Cerebellar cortex (tissue), 1 donor: ENCODE data around the gene PCBP3.
A peak's percentile ranks its signal among the peaks of the same experiment; 100 is the strongest.

Source experiments
- DNase-seq: peaks from one replicate; pipeline ENCODE4 v3.0.0-alpha.2; 2015; ENCODE audit warnings: low spot score

PCBP3 gene

DNA sequence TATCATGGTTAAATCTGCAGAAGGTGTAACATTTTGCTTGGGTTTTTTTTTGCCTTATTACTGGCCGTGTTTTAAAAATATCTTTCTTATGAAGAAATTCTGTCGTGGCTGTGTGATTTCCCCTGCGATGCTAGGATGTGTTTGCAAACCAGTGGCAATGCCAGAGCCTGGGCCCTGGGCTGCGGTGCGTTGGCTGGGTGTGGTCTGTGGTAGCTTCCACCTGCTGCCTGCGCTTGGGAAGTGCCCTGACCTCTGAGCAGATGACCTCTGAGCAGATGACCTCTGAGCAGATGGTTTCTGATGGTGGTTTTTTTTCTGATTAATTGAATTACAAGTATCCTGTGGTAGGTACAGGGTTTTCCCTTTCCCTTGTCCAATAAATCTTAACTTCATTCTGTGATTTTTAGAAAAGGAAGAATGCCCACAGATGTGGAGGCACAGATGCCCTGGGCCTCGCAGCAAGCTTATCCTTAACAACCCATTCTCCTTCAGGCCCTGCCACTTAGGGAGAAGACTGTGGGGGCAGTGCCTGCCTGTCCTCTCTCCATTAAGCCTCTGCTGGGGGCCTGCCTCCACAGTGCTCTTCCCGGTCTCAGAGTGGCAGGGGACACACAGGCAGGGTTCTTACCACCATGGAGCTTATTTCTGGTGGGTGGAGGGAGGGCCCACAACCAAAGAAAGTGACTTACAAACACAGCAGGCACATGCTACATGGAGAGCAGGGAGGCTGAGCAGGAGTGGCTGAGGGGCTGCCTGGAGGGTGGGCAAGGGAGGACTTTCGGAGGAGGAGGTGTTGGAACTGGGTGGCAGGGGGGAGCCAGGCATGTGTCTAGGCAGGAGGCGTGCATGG is 81.7 kb downstream of the PCBP3 start:
- DNase-seq: no peak

DNA sequence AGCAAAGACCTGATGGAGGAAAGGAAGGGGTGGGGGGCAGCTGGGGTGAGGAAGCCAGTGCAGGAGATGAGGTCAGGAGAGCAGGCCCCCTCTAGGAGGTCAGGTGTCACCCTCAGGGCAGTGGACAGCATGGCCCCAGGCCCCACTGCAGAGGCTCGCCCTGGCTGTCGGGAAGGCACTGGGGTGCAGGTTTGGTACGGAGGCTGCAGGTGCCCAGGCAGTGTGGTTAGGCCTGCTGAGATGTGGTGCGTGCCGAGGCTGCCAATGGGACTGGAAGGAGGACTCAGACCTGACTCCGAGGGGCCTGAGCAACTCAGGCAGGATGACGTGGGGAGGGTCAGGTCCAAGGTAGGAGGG is 82.3 kb downstream of the PCBP3 start:
- DNase-seq: no peak

DNA sequence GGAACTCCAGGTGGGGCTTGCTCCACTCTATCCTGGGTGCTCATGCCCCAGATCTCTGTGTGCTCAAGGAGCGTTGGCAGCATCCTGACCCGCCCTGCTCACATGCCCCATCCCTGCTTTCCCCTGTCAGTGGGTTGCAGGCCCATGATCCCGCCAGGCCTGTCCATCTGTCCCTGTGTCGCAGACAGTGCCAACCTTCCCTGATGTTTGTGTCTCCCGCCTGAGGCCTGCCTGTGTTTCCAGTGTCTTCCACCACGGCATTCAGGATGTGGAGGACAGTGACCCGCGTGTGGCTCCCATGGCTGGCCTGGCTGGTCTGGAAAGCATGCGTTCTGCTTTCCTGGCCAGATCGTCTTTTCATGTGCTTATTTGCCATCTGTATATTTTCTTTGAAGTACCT is 82.9 kb downstream of the PCBP3 start:
- DNase-seq: peak; percentile 60

DNA sequence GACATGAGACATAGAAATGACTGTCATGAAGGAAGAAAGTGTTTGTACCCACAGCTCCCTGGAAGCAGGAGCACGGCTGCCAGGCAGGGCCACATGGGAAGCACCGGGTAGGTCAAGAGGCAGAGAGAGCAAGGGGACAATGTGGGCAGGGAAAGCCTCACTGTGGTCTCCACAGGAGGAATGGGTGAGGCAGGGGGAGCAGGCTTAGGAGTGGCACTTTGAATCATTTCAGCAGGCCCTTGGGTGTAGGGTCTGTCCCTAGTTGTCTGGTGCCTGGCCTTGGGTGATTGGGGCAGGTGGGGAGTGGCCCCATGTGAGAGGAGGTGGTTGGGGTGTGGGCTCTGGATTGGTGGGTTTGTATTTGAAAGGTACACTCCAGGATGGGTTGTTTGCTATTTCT is 83.9 kb downstream of the PCBP3 start:
- DNase-seq: no peak

DNA sequence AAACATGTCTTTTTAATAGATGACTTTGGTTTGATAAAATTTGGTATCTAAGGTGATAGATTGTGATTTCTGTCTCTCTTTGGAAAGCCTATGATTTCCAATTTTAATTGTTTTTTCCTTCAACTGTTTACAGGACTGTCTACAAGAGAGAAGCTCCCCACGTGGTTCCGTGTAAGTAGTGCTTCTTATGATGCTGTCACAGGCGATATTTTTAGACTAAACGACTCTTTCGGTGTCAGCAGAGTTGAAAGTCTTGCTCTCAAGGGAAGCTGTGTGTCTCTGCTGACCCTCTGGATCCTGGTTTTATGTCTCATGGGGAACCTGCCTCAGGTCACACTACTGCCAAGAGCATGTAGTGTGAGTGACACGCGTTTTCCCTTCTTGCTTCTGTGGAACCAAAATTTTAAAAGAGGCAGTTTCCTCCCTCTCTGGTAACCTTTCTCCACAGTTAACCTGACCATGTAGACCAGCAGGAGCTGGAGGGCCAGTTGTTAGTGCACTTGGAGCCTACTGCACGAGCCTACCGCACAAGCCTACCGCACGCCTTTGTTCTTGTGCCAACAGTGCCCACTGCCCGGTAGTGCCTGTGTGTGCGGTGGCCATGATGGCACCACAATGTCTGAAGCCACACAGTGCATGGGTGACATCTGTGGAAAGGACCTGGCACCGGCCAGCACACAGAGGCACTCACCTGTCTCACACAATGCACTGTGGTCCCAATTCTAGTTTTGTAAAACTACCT is 91.9 kb downstream of the PCBP3 start:
- no peak for DNase-seq

DNA sequence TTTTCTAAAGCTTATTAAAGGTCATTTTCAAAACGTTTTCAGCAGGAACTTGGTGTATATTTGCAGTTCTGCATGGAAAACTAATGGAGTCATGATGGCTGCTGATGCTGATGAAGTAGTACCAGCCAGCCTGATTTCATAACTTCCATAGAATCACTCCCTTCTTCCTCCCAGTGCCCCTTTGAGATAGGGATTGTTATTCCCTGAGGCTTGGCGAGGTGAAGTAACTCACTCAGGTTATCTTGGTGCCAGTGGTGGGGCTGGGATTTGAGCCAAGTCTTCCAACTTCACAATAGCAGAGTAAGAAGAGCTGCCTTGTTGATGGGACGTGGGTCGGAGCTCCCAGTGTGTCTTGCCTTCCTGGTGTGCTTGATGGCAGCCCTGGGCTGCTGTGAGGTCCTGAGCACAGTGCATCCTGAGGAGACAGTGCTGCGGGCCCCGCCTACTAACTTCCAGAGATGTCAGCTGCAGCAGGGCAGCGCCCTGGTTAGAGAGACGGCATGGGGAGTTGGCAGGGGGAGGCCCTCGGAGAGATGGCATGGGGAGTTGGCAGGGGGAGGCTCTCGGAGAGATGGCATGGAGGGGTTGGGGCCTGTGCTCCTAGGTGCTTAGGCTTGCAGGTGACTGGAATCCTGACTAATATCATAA is 92.6 kb downstream of the PCBP3 start:
- no peak for DNase-seq

DNA sequence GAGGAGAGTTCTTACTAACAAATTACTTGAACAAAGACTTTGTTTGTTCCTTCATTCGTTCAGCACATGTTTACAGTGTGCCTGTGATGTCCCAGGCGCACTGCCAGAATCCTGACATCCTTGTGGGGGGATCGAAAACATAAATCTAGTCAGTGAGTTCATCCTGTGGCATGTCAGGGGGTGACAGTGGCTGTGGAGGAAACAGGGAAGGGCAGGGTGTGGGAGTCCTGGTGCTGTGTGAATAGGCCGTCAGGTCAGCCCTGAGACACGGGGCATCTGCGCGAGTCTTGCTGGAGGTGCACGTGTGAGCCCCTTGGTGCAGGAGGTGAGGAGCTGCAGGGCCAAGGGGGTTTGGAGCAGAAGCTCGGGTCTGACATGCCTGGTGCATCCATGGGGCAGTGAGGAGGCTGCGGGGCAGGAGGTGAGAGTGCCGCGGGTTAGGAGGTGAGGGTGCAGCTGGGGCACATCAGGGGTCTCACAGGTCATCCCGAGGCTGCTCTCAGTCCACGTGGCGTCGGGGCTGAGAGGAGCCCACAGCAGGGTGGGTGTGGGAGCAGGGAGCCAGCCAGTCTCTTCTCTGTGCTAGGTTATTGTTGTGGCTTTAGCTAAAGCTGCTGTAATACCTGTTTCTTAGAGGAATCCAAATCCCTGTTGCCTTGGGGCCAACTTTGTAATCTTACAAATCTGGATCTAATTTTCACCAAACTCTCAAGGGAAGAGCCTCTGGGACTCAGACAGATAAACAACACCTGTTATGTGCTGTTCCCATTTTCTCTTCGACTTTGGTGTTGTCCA is 93.4 kb downstream of the PCBP3 start:
- DNase-seq: no peak

DNA sequence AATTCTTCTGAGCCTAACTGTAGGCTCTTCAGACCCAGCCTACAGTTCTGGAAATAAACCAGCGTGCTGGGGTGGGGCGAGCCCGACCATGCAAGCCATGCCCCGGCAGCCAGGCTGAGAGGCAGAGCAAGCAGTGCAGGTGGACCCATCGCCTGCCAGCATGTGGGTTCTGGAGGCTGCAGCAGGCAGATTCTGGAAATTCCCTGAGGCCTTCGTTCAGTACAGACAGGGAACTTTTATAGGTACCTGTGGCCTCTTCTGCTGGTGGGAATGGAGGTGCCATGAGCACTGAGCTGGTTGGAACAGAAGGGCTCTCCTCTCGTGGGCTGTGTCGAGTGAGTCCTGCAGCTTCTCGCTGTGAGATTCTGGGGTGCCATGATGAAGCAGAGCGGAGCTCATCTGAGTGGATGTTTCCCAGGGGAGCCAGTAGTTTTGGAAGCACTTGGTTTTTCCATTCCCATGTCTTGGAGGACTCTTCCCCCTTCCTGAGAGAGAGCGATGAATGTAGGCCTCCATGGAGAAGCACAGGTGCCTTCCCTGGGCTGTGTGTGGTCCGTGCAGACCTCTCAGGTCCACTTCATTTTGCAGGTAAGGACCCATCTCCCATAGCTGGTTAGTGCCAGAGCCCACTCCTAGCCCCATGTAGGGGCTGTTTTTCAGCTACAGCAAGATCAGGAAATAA is 94.1 kb downstream of the PCBP3 start:
- no peak for DNase-seq

DNA sequence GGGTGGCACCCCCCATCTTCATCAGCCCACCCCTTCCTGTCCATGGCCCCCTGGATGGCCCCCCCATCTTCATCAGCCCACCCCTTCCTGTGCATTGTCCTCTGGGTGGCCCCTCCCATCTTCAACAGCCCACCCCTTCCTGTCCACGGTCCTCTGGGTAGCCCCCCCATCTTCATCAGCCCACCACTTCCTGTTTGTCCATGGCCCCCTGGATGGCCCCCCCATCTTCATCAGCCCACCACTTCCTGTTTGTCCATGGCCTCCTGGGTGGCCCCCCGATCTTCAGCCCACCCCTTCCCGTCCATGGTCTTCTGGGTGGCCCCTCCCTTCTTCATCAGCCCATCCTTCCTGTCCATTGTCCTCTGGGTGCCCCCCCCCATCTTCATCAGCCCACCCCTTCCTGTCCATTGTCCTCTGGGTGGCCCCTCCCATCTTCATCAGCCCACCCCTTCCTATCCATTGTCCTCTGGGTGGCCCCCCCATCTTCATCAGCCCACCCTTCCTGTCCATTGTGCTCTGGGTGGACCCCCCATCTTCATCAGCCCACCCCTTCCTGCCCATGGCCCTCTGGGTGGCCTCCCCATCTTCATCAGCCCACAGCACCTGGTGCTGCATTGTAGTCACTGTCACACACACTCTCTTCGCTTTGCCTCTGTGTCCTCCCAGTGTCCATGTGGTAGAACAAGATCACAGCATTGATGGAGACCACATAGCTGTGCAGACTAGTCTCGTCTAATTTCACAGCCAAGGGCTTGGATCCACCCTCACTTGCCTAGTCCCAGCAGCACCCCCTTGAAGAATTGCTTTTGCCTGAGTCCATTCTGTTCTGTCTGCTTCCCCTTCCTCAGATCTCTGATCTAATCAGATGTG is 95.9 kb downstream of the PCBP3 start:
- DNase-seq: no peak

DNA sequence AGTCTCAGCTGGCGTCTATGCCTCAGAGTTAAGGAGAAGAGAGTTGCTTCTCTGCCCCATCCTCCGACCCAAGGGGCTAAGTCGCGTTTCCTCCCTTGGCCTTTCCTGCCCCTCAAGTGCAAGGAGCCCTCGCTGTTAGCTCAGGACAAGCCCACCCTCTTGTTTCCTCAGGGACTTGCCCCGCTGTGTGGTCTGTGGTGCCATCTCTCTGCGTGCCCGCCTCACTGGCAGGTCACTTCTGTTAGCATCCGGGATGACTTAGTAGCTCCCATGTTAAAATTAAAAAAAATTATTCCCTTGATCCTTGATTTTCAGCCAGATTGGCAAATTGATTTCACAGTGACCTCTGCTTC is 96.5 kb downstream of the PCBP3 start:
- DNase-seq: no peak

DNA sequence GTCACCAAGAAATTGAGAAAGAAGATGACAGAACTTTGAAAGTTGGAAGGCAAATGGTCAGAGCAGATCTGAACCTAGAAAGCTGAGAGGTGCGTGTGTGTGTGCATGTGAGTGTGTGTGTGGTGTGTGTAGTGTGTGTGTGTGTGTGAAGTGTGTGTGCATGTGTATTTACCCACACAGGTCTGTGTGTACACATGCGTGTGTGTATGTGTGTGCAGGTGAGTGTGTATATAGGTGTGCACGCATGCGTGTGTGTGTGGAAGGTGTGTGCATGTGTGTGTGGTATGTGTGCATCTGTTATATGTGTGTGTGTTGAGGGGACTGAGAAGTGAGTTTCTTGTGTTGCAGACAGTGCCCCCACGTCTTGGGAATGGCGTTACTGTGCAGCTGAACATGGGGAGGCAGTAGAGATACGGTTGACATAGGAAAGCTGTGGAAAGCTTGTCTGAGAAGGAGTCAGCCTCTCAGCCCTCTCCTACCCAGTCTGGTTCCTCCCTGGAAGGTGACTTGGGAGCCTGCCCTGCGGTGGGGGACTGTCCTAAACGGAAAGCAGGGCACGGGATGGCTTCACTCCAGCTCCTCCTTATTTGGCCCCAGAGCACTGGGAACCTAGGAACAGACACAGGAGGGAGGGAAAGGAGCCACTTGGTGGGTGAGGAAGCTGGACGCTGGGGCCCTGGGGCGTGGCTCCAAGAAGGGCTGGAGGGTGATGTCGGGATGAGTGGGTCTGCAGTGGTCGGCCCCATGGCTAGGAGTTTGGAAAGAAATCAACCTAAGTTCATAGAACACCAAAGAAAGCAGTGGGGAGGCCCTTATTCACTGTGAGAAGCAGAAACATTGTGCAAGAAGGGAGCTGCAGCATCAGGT is 97.2 kb downstream of the PCBP3 start:
- DNase-seq: no peak

DNA sequence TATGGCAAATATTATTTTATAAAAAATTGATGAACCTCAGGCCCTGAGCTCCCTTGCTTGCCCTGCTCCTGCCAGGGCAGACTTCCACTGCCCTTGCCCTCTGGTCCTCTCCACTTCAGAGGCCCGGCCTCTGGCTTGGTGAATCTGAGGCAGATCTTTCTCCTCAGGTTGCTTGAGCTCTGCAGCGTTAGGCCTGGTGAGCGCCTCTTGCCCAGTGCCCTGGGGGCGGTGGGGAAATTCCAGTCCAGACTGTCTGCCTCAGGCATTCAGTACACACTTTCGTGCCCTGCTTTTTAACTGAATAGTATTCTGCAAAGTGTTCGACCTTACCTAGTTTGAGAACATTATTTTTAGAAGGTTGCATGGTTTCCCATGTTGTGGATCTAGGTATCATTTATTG is 98.2 kb downstream of the PCBP3 start:
- DNase-seq: no peak

DNA sequence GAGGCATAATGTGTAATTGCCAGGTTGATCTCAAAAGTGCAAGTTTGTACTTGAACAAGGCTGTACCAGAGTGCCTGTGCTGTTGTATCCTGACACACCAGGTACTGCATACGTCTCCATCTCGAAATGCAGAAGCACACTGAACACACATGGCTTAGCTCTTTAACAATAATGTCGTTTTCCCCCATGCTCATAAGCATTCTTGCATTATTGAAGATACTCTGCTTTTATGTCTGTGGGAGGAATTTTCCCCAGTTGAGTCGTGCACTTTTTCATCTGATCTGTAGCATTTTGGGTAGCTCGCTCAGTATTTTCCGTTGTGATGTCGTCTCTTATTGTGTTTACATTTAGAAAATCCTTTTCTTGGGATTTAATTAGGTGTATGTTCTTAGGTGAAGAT is 98.7 kb downstream of the PCBP3 start:
- no peak for DNase-seq

DNA sequence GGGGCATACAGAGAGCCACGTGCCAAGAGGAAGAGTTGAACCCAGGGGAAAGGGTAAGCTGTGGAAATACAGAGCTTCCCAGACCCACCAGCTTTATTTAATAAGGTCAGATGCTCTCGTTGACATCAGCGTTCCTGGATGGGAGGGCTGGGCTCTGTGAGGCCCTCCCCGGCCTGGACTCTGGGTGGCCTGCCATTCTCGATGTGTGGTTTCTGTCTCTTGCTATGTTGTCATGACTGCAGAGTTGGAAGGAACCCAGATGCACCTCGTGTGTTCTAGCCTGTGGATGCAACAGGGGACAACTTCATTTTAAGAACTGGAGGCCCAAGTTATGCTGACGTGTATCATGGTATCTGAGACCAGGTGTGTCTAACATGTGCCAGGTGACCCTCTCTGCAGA is 101.7 kb downstream of the PCBP3 start:
- DNase-seq: no peak

DNA sequence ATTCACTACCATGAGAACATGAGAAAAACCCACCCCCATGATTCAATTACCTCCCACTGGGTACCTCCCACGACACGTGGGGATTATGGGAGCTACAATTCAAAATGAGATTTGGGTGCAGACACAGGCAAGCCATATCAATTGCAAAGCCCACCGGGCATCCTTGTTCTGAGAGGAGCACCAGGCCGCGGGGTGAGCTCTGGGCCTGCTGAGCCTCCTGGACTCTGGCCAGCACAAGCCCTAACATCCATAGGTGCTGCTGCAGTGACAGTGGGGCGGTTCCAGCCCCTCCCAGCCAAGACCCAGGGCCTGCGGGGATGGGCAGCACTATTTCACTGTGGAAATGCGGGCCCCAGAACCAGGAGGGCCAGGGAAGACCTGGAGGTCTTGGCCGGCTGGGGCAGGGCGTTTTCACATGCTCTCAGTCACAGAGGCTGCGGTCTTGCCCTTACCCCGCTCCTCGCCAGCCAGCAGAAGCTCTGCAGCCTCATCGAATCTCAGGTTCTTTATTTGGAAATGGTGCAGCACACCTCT is 103.8 kb downstream of the PCBP3 start:
- no peak for DNase-seq

DNA sequence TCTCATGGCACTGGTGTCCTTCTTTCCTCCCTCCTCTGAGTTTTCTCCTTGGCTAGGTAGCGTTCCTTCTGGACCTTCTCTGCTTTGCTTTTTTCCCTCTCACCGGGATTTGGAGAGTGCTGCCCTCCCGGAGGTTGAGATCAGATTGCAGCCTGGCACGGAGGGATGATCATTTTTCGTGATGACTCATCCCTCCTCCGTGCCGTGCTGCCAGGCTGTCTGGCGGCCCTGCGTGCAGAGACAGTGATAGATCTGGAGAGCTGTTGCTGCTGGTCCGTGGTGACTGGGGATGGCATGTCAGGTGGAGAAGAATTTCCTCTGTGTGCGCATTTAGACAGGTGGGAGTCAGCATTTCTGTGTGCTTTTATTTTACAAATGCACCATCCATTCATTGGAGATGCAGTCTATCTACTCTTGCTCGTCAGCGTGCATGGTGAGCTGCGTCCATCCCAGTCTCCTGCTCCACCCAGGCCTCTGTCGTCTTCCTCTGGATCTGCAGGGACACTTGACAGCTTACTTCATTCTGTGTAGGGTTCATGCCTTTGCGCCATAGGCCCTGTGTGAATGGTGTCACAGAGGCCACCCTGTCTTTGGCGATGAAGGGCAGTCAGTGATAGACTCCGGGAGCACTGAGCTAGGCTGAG is 104.4 kb downstream of the PCBP3 start:
- peak; percentile 89 for DNase-seq

DNA sequence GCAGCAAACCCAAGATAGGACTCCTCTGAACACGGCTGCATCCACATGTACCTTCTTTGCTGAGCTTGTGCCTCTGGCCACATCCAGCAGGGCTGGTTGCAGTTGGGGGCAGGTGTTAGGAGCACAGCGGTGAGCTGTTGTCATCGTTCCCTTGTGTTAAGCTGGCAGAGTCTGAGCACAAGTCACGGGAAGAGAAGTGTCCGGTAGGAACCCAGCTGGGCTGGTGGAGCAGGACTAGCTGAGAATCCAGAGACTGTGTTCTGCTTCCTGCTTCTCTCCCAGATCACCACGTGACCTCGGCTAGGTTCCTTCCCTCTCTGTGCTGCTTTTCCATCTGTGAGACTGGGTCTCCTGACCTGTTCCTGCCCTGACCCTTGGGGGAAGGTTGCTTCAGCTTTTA is 105.1 kb downstream of the PCBP3 start:
- peak; percentile 50 for DNase-seq

DNA sequence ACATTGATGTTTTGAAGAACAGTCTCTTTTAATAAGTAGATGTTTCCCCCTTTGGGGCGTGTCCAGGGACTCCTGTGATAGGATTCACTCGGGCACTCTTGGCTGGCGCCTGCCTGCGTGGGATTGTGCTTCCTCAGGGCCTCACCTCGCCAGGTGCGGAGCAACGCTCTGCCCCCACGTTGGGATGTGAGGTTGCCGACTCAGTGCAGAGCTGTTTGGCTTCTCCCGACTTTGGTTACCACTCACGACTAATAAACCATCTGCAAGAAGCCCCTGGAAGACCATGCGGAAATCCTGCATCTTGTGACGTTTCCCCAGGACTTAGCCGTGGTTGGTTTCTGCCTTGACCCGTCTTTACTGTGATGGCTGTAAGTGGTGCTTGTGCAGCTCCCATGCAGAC is 106.4 kb downstream of the PCBP3 start:
- no peak for DNase-seq

DNA sequence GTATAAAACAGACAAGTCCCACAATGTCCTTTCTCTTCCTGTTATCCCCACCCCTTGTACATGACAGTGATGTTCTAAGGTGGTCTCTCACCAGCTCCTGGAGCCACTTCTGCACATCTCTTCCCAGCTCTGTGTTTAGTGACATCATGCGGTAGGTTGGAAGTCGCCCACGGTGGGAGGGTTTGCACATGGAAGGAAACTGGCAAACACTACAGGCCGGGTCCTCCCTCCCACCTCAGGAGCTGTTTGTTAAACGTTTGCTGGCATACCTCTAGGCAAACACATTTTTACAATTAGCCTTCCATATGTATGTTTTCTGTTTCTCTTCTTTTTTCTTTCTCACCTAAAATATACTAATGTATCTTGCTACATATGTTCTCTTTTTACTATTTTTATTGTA is 107.4 kb downstream of the PCBP3 start:
- DNase-seq: no peak
